SK-N-SH (cell line): ENCODE measurements around the gene NUSAP1.

ENCODE experiments used
- CTCF ChIP-seq: fragments of 200-600 bp; sonication (generic); IDR thresholded peaks from 2 replicates; pipeline ENCODE4 v1.6.1; 2017; ENCODE audit warnings: antibody characterized with exemption, mild to moderate bottlenecking, moderate library complexity
- MEF2A ChIP-seq: IDR thresholded peaks from 2 replicates; pipeline ENCODE4 v1.4.0; 2012; ENCODE audit warnings: low read depth, borderline replicate concordance
- RFX5 ChIP-seq: IDR thresholded peaks from 2 replicates; pipeline ENCODE4 v1.6.1; 2012; ENCODE audit warnings: mild to moderate bottlenecking, improper control_type of control experiment, low read length
- RXRA ChIP-seq: IDR thresholded peaks from 2 replicates; pipeline ENCODE4 v1.4.0; 2012; ENCODE audit warnings: low read depth, mild to moderate bottlenecking, borderline replicate concordance
- TF ChIP-seq, protein P1 (sequence below): IDR thresholded peaks from 2 replicates; pipeline ENCODE4; 2012
- TF ChIP-seq, protein P2 (sequence below): IDR thresholded peaks from 2 replicates; pipeline ENCODE4 v1.4.0; 2012; ENCODE audit warnings: low read depth

DNA sequence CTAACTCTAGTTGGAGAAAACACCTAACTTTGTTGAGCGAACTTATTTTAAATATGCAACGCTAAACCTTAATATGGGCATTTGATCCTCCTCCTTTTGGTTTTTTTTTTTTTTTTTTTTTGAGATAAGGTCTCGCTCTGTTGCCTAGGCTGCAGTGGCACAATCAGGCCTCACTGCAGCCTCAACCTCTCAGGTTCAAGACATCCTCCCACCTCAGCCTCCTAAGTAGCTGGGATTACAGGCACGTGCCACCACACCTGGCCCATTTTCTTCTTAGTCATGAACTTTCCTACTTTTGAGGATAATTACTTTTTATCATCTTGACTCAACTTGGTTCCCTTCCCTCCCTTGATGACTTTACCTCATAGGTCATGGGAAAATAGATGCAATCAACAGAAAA lies 3.9 kb downstream of the NUSAP1 start:
- TF ChIP-seq CTCF (no peak), RFX5 (no peak), MEF2A (no peak), RXRA (no peak)
- TF ChIP-seq, protein P1, sequence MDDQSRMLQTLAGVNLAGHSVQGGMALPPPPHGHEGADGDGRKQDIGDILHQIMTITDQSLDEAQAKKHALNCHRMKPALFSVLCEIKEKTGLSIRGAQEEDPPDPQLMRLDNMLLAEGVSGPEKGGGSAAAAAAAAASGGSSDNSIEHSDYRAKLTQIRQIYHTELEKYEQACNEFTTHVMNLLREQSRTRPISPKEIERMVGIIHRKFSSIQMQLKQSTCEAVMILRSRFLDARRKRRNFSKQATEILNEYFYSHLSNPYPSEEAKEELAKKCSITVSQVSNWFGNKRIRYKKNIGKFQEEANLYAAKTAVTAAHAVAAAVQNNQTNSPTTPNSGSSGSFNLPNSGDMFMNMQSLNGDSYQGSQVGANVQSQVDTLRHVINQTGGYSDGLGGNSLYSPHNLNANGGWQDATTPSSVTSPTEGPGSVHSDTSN: no peak
- TF ChIP-seq, protein P2, sequence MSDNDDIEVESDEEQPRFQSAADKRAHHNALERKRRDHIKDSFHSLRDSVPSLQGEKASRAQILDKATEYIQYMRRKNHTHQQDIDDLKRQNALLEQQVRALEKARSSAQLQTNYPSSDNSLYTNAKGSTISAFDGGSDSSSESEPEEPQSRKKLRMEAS: no peak
